HT1080 (cell line): Measurements from ENCODE around the gene MBD3L5. TPM values are rescaled to one million over a fixed set of nuclear protein-coding genes. Genes with fewer than 3 reads are reported as not detected.
"Not testable (repeated sequence)": the region's sequence is repeated elsewhere in the genome, so short reads cannot be mapped to it uniquely, and the experiment has no call there.

Experiments
- DNase-seq: peaks from one replicate; pipeline ENCODE4 v3.0.0-alpha.2; 2015; ENCODE audit warnings: low read depth
- total RNA-seq: library from RNA; depleted of rRNA; stranded (reverse); fragments of >200 nt; shearing (Covaris generic); gene quantifications from 2 replicates; pipeline ENCODE4 v1.2.3, GENCODE V29; 2014

Gene MBD3L5
- total RNA-seq, 1 experiment from 2014 or later, result not detected

DNA sequence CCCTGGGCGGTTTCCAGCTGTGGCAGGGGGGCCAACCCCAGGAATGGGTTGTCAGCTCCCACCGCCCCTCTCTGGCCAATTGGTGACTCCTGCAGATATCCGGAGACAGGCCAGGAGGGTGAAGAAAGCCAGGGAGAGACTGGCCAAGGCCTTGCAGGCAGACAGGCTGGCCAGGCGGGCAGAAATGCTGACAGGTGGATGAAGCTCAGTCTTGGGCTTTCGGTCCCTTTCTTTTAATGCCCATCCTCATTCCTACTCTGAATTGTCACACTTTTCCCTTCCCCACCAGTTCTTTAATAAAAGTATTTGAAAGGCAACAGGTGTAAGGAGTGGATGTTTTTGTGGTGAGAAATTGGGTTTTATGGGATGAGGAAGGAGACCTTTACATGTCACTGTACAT, 21.0 kb downstream of the MBD3L5 start:
- DNase-seq, result not testable (repeated sequence)

DNA sequence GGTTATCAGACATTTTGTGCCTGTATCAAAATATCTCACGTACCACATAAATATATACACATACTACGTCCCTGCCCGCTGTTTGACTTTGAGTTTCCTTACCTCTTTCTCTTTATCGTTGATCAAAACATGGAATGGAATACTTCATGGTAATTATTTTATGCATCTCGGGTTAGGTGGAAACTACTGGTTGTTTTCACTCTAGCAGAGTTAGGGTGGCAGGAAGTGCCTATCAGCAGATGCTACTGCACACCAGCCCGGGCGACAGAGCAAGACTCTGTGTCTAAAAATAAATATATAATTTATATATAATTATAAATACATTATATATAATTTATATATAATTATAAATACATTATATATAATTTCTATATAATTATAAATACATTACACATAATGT, 22.5 kb downstream of the MBD3L5 start:
- DNase-seq, result not testable (repeated sequence)

DNA sequence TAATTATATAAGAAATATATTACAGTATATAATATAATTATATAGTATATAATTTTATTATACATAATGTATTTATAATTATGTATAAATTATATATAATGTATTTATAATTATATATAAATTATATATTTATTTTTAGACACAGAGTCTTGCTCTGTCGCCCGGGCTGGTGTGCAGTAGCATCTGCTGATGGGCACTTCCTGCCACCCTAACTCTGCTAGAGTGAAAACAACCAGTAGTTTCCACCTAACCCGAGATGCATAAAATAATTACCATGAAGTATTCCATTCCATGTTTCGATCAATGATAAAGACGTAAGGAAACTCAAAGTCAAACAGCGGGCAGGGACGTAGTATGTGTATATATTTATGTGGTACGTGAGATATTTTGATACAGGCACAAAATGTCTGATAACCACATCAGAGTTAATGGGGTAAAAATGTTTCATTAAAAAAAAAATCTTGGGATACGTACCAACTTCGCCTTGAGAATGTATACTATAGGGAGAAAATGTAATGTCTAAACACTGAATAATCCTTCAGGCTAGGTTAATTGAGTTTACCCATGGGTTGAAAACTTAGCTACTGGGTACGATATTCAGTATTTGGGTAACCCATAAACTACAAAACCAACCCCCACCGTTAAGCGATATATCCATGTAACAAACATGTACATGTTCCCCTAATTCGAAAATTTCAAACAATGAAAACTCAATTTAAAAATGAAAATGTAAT, 24.4 kb downstream of the MBD3L5 start:
- DNase-seq, result not testable (repeated sequence)

DNA sequence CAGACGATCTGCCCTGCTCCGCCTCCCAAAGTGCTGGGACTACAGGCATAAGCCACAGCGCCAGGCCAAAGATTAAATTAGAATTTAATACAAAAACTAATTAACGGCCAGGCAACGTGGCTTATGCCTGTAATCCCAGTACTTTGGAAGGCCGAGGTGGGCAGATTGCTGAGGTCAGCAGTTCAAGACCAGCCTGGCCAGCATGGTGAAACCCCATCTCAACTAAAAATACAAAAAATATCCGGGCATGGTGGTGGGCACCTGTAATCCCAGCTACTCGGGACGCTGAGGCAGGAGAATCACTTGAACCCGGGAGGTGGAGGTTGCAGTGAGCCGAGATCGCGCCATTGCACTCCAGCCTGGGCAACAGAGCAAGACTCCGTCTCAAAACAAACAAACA, 25.3 kb downstream of the MBD3L5 start:
- not testable (repeated sequence) for DNase-seq

DNA sequence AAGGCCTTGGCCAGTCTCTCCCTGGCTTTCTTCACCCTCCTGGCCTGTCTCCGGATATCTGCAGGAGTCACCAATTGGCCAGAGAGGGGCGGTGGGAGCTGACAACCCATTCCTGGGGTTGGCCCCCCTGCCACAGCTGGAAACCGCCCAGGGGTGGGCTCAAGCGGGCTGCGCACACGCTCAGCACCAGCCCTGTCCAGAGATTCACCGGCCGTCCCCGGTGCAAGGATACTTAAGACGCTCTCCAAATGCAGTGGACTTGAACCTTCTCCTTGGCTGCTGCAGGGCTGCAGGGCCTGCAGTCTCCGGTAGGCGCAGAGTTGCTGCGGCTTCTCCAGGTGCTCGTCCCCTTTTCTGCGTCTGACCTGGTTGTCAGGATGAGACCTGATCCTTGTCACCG, 26.0 kb downstream of the MBD3L5 start:
- DNase-seq, result not testable (repeated sequence)

DNA sequence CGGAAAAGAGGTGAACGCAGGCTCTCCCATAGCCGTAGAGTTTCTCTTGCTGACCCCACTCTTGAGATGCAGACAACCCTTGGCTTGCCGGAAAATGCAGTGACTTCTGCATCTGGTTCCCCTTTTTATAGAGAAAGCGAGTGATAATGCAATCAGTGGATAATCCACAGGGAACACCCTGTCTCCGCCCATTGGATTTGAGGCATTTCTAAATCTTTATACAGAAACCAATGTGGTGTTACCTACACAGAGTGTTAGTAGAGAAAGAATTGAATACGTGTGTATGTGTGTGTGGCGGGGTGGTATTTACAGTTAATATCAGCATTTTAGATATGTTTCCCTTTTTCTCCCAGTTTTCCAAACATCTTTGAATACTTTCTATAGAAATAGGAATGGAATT, 28.2 kb downstream of the MBD3L5 start, which contains the start of gene MBD3L3:
TSS of gene MBD3L3 (minus strand) at position 101 of the 400 bp plus-strand sequence. CDS start at position 30, 71 bp downstream.
- not testable (repeated sequence) for DNase-seq

DNA sequence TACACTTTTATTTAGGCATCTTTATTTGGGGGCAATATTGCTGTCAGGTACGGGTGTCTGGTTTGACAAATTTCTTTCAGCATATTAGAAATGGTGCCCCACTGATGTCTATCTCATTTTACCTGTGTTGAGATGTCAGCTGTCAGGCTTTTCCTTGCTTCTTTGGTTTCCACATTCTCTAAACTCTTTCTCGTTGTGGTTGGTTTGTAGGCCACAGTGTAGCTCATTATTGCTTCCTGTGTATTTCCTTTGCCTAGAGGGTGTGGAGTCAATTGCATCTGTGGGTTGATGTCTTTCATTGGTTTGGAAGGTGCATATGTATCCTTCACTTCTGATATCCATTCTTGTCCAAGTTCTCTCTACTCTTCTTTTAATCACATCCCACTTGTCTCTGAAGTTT, 29.6 kb downstream of the MBD3L5 start:
- DNase-seq, result not testable (repeated sequence)

DNA sequence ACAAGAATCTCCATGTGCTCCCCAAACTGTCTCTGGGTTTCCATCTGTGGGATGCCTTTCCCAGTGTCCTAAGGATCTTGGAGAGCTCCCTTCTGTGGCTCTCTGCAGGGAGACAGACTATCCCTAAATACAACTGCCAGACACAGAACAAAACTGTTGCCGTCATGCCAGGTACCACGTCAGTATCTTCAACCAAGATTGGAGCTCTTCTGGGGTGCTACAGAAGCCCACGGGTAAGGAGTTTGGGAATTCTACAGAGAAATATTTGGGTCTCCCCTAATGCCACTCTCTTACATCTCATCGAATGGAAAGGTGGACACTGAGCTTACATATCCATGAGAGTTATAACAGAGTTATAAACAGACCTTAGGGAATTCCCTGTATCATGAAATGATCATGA, 33.0 kb downstream of the MBD3L5 start:
- DNase-seq, result no peak

DNA sequence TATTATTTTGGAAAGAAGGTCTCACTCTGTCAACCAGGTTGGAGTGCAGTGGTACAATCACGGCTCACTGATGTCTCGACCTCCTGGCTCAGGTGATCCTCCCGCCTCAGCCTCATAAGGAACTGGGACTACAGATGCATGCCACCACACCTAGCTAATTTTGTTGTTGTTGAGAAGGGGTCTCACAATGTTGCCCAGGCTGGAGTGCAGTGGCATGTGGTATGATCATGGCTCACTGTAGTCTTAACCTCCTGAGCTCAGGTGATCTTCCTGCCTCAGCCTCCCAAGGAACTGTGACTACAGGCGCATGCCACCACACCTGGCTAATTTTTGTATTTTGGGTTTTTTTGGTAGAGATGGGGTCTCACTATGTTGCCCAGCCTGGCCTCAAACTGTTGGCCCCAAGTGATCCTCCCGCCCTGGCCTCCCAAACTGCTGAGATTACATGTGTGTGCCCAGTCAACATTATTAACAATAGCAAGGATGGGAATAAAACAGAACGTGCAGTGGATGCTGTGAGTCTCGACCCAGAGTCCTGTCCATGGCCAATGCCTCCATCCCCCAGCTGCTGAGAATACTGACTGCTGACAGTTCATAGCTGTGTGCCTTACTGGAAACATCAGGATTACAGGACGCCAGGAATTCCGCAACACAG, 33.5 kb downstream of the MBD3L5 start:
- DNase-seq, result no peak

DNA sequence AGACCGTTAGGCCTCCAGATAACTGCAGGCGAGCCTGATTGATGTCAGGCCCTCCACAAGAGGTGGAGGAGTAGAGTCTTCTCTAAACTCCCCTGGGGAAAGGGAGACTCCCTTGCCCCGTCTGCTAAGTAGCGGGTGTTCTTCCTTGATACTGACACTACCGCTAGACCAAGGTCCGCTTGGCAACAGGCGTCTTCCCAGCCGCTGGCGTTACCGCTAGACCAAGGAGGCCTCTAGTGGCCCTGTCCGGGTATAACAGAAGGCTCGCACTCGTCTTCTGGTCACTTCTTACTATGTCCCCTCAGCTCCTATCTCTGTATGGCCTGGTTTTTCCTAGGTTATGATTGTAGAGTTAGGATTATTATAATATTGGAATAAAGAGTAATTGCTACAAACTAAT, 36.7 kb downstream of the MBD3L5 start:
- peak; percentile 39 for DNase-seq

DNA sequence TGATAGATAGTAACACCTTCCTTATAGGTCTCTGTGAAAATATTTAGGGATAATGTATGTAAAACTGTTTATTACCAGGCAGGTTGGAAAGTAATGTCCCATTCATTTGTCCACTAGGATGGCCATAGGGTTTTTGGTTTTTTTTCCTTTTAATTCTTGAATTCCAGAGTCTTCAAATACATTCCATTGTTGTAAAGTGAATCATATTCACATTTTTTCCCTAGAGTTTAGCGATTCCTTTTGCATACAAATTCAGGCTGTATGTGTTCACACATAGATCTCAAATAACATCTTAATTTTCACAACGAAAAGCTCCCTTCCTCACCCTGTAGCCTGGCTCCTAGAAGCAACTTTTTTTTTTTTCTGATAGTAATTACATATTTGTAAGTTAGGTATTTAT, 37.3 kb downstream of the MBD3L5 start:
- DNase-seq, result no peak

DNA sequence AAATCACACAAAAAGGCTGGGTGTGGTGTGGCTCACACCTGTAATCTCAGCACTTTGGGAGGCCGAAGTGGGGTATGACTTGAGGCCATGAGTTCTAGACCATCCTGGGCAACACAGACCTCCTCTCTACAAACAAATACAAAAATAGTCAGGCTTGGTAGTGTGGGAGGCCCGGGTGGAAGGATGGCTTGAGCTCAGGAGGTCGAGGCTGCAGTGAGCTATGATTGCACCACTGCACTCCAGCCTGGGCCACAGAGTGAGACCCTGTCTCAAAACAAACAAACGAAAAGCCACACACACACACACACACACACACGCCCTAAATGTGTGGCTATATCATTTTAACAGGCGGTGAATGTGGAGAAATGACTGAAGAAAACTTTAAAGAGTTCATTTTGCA, 38.2 kb downstream of the MBD3L5 start:
- no peak for DNase-seq

DNA sequence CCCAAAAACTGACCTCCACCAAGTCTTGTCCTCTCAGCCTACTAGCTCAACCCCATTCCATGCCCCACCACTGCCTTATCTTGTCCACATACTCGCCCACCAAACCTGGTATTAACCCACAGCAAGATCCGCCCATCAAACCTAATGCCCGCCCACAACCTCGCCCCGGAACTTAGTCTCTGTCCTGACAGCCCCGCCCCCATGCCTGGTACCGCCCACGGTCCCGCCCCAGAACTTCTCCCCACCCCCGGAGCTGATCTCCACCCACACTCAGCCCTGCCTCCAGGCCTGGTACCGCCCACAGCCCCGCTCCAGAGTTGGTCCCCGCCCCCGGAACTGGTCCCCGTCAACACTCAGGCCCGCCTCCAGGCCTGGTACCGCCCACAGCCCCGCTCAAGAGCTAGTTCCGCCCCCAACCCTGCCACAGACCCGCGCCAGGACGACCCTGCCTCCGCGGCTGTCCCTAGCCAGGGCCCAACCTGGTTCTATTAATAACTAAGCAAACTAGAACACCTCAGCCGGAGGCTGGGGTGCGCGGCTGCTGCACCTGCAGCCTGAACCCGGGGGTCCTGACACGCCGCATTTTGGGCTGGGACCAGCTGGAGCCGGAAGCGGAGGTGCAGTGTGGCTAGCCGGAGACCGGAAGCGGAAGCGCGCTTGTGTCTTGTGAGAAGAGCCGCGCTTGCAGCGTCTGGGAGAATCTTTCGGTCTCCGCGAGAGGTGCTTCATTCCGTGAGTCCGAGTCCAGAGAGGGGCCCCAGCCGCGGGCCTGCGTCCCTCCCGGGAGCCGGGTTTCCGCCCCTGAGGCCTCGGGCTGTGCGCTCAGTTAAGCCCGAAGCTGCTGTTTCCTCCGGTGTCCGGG, 38.9 kb downstream of the MBD3L5 start, which contains the start of gene ZNF557:
TSS of gene ZNF557 (plus strand) at position 662 of the 862 bp plus-strand sequence. CDS start 5,372 bp downstream, outside the sequence.
- peak; percentile 89 for DNase-seq

DNA sequence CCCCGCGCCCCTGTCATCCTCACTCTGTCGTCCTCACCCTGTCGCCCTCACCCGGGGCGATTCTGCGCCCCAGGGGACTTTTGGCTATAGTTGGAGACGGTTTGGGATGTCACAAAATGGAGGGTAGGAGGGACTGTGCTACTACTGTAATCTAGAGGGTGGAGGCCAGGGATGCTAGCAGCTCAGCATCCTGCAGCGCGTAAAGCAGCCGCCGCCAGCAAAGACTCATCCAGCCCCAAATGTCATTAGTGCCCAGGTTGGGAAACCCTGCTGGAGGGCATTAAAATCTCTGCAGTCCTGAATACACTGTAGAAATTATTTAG, 39.5 kb downstream of the MBD3L5 start:
- no peak for DNase-seq

DNA sequence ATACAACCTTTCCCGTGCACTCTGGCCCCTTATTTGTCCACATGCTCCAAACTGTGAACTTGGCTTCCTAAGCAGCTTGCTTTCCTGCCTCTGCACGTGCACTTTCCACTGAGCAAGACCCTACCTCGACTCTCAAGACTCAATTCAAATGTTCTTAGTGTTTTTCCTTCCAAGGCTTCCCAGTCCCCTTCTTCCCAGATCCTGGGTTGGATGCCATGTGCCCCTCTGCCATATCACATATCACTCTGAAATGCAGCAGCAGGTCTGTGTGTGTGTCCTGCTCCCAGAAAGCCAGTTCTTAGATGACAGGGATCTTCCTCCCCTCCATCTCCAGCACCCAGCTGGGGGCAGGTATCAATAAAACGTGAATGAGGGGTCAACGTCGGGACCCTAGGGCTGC, 42.2 kb downstream of the MBD3L5 start:
- no peak for DNase-seq

DNA sequence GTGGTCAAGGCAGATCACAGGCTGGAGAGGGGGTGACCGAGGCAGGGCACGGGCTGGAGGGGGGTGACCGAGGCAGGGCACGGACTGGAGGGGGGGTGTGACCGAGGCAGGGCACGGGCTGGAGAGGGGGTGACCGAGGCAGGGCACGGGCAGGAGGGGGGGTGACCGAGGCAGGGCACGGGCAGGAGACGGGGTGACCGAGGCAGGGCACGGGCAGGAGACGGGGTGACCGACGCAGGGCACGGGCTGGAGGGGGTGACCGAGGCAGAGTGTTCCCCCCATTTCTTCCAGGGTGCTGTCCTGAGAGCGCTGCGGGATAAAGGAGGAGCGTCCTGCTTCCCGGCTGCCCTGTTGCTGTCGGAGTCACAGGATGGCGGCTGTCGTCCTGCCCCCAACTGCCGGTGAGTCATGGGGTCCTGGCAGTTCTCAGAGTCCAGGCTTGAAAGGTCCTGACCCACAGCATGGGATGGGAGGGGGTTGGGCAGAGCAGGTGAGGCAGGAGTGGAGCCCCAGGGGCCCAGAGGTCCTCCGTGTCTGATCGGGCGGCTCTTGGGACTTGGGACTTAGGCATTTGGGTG, 44.4 kb downstream of the MBD3L5 start:
- no peak for DNase-seq

DNA sequence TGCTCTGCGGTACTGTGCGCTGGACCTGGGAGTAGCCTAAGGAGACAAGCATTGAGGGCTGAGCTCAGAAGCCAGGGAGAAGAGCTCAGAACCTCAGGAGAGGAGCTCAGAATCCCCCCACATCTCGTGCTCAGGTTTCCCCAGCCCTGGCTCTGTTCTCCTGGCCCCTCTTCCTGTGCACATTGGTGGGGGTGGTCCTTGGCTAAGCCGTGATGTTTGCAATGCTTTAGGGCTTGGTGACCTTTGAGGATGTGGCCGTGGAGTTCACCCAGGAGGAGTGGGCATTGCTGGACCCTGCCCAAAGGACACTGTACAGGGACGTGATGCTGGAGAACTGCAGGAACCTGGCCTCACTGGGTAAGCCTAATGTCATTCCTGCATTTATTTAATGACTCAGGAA, 45.8 kb downstream of the MBD3L5 start:
- no peak for DNase-seq

DNA sequence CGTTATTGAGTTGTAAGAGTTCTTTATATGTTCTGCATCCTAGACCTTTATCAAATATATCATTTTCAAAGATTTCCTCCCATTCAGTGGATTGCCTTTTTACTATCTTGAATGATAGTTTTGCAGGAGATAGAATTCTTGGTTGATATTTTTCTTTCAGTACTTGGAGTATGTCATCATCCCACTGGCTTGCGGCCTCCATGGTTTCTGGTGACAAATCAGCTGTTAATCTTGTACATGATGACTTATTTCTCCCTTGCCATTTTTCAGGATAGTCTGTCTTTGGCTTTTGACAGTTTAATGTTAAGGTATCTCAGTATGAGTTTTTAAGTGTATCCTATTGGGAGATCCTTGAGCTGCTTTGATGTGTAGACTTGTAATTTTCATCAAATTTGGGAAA, 47.6 kb downstream of the MBD3L5 start:
- no peak for DNase-seq
